ENCODE data around the gene TLCD2. TPM values are rescaled to one million over a fixed set of nuclear protein-coding genes. Genes with fewer than 3 reads are reported as not detected.
"Not testable (repeated sequence)": the region's sequence is repeated elsewhere in the genome, so short reads cannot be mapped to it uniquely, and the experiment has no call there.

The TLCD2 gene
- total and polyA plus RNA-seq, 9 donors, result 2.6 to 8.0 (median 4.9) TPM

- H3K27me3 ChIP-seq (ENCODE audit: control insufficient read depth, insufficient read depth, low read length); H3K9me3 ChIP-seq (replicated peaks; ENCODE audit: control insufficient read depth, low read depth, low read length); DNase-seq; H3K4me3 ChIP-seq (ENCODE audit: low read length); H3K27ac ChIP-seq (ENCODE audit: low read length): not testable (repeated sequence)
- 92% methylated on average over 4 of the region's 7 CpGs for WGBS (ENCODE audit: insufficient coverage)
- Histone ChIP-seq H3K4me1 (ENCODE audit: control insufficient read depth, insufficient read depth, low read length) (peaks cover 19% of the 10 kb centered on the region), H3K36me3 (ENCODE audit: control insufficient read depth, insufficient read depth, low read length) (peaks cover 73% of the 10 kb centered on the region)
These were observed 57.4 kb downstream of the TLCD2 start for GRCh38 chr17:1652794-1653193.

Other genes starting within 250 kb of the TLCD2 start
- 48.7 TPM for gene MYO1C, start 217.7 kb downstream of the TLCD2 start, total RNA-seq
- 10 to 100 TPM; 75.8 to 90.2 (median 81.5) TPM for gene MYO1C, start 217.7 kb downstream of the TLCD2 start, polyA plus RNA-seq (ENCODE audit: insufficient read depth in 1 of 8, insufficient read length in 8 of 8, low replicate concordance in 1 of 8)
- 13.8 TPM for gene INPP5K, start 193.8 kb downstream of the TLCD2 start, total RNA-seq
- 10 to 100 TPM; 21.2 to 31.5 (median 25.2) TPM for gene INPP5K, start 193.8 kb downstream of the TLCD2 start, polyA plus RNA-seq (ENCODE audit: insufficient read depth in 1 of 8, insufficient read length in 8 of 8, low replicate concordance in 1 of 8)
- gene PITPNA, start 147.6 kb downstream of the TLCD2 start, total RNA-seq, result 9.1 TPM
- gene PITPNA, start 147.6 kb downstream of the TLCD2 start, polyA plus RNA-seq (ENCODE audit: insufficient read depth in 1 of 8, insufficient read length in 8 of 8, low replicate concordance in 1 of 8), result 10 to 100 TPM; 22.8 to 36.7 (median 28.6) TPM
- gene SLC43A2, start 81.5 kb downstream of the TLCD2 start, total RNA-seq, result 3.8 TPM
- 1 to 10 TPM; 3.4 to 8.6 (median 3.9) TPM for gene SLC43A2, start 81.5 kb downstream of the TLCD2 start, polyA plus RNA-seq (ENCODE audit: insufficient read depth in 1 of 8, insufficient read length in 8 of 8, low replicate concordance in 1 of 8)
- 7.6 TPM for gene SCARF1, start 64.6 kb downstream of the TLCD2 start, total RNA-seq
- gene SCARF1, start 64.6 kb downstream of the TLCD2 start, polyA plus RNA-seq (ENCODE audit: insufficient read depth in 1 of 8, insufficient read length in 8 of 8, low replicate concordance in 1 of 8), result 10 to 100 TPM in 1 of 8 donors, 1 to 10 TPM in 7; 7.0 to 11.8 (median 8.6) TPM
- 5.7 TPM for gene RILP, start 60.5 kb downstream of the TLCD2 start, total RNA-seq
- gene RILP, start 60.5 kb downstream of the TLCD2 start, polyA plus RNA-seq (ENCODE audit: insufficient read depth in 1 of 8, insufficient read length in 8 of 8, low replicate concordance in 1 of 8), result 1 to 10 TPM; 4.0 to 5.2 (median 4.5) TPM
- 99.0 TPM for gene PRPF8, start 25.5 kb downstream of the TLCD2 start, total RNA-seq
- 100 to 1,000 TPM; 175 to 237 (median 212) TPM for gene PRPF8, start 25.5 kb downstream of the TLCD2 start, polyA plus RNA-seq (ENCODE audit: insufficient read depth in 1 of 8, insufficient read length in 8 of 8, low replicate concordance in 1 of 8)
- gene WDR81, start 14.3 kb upstream of the TLCD2 start, total RNA-seq, result 12.3 TPM
- gene WDR81, start 14.3 kb upstream of the TLCD2 start, polyA plus RNA-seq (ENCODE audit: insufficient read depth in 1 of 8, insufficient read length in 8 of 8, low replicate concordance in 1 of 8), result 10 to 100 TPM in 7 of 8 donors, 1 to 10 TPM in 1; 9.6 to 20.6 (median 14.4) TPM
- gene SERPINF2, start 32.5 kb upstream of the TLCD2 start, total RNA-seq, result 0.58 TPM
- gene SERPINF2, start 32.5 kb upstream of the TLCD2 start, polyA plus RNA-seq (ENCODE audit: insufficient read depth in 1 of 8, insufficient read length in 8 of 8, low replicate concordance in 1 of 8), result 1 to 10 TPM in 4 of 8 donors, under 1 TPM in 4; 0.41 to 4.0 (median 1.1) TPM
- gene SERPINF1, start 51.7 kb upstream of the TLCD2 start, total RNA-seq, result 338 TPM
- 100 to 1,000 TPM; 231 to 355 (median 273) TPM for gene SERPINF1, start 51.7 kb upstream of the TLCD2 start, polyA plus RNA-seq (ENCODE audit: insufficient read depth in 1 of 8, insufficient read length in 8 of 8, low replicate concordance in 1 of 8)
- gene SMYD4, start 119.5 kb upstream of the TLCD2 start, total RNA-seq, result 6.9 TPM
- gene SMYD4, start 119.5 kb upstream of the TLCD2 start, polyA plus RNA-seq (ENCODE audit: insufficient read depth in 1 of 8, insufficient read length in 8 of 8, low replicate concordance in 1 of 8), result 1 to 10 TPM; 6.0 to 8.3 (median 6.8) TPM
- 14.9 TPM for gene RPA1, start 119.6 kb upstream of the TLCD2 start, total RNA-seq
- gene RPA1, start 119.6 kb upstream of the TLCD2 start, polyA plus RNA-seq (ENCODE audit: insufficient read depth in 1 of 8, insufficient read length in 8 of 8, low replicate concordance in 1 of 8), result 10 to 100 TPM; 38.2 to 71.9 (median 50.1) TPM

All from muscle of leg (tissue), 11 donors.